K562 (cell line): ENCODE results near the gene CCDC85C. TPM values are rescaled to one million over a fixed set of nuclear protein-coding genes. Genes with fewer than 3 reads are reported as not detected.

ENCODE experiments used
- FOXK1 ChIP-seq: sonication (generic); formaldehyde crosslinking; IDR thresholded peaks from 2 replicates; pipeline ENCODE4 v1.8.0; 2022; ENCODE audit warnings: missing genetic modification reagents, mild to moderate bottlenecking, borderline replicate concordance
- ILF3 ChIP-seq: fragments of 450-650 bp; IDR thresholded peaks from 2 replicates; pipeline ENCODE4 v1.6.1; 2018; ENCODE audit warnings: antibody characterized with exemption, mild to moderate bottlenecking, moderate library complexity, borderline replicate concordance
- KAT2B ChIP-seq: IDR thresholded peaks from one replicate; pipeline ENCODE4 v1.6.1; 2012; ENCODE audit warnings: low read depth, mild to moderate bottlenecking, control low read depth, inconsistent platforms, low read length, moderate library complexity
- KLF6 ChIP-seq: fragments of 250-450 bp; sonication (Bioruptor Pico); IDR thresholded peaks from 2 replicates; pipeline ENCODE4 v1.4.0; 2020; ENCODE audit warnings: mild to moderate bottlenecking, moderate library complexity, borderline replicate concordance
- MEIS2 ChIP-seq: fragments of 450-650 bp; IDR thresholded peaks from 2 replicates; pipeline ENCODE4 v1.6.1; 2014; ENCODE audit warnings: mild to moderate bottlenecking; ENCODE audit not compliant: partially characterized antibody
- NCOA6 ChIP-seq: fragments of 450-650 bp; IDR thresholded peaks from 2 replicates; pipeline ENCODE4 v1.6.1; 2017; ENCODE audit warnings: mild to moderate bottlenecking
- NELFE ChIP-seq: IDR thresholded peaks from 2 replicates; pipeline ENCODE4 v1.6.1; 2011; ENCODE audit warnings: mild to moderate bottlenecking; ENCODE audit not compliant: insufficient read depth, insufficient read length
- RBM14 ChIP-seq: fragments of 200-400 bp; formaldehyde crosslinking; IDR thresholded peaks from 2 replicates; pipeline ENCODE4 v1.6.1; 2018; ENCODE audit warnings: low read depth, mild to moderate bottlenecking, low read length, moderate library complexity, borderline replicate concordance; ENCODE audit not compliant: insufficient read depth
- SIX5 ChIP-seq, 2 experiments: IDR thresholded peaks; 2 replicates each; pipeline ENCODE4 v1.6.1; 2011; ENCODE audit warnings: low read length in 2 of 2, borderline replicate concordance in 1 of 2, low read depth in 1 of 2, mild to moderate bottlenecking in 1 of 2, moderate library complexity in 1 of 2; ENCODE audit not compliant: insufficient read depth in 1 of 2
- SRF ChIP-seq, 2 experiments: fragments of 250-450, 450-650 bp in 1 of 2; sonication (Bioruptor Pico) in 1 of 2; sonication (generic) in 1 of 2; formaldehyde crosslinking; IDR thresholded peaks; 2 replicates each; pipeline versions ENCODE4 v1.5.0 to v1.5.1; 2020 to 2022; ENCODE audit warnings: mild to moderate bottlenecking in 1 of 2, missing genetic modification reagents in 1 of 2
- SRSF9 ChIP-seq: fragments of 200-400 bp; formaldehyde crosslinking; IDR thresholded peaks from 2 replicates; pipeline ENCODE4 v1.6.1; 2017; ENCODE audit warnings: low read depth, low read length, borderline replicate concordance
- ZNF324 ChIP-seq: fragments of 250-450 bp; sonication (Bioruptor Pico); IDR thresholded peaks from 2 replicates; pipeline ENCODE4 v1.4.0; 2020; ENCODE audit warnings: mild to moderate bottlenecking
- ZNF586 ChIP-seq: fragments of 450-650 bp; formaldehyde crosslinking; conservative IDR thresholded peaks from 2 replicates; pipeline ENCODE4 v1.4.0; 2020; ENCODE audit warnings: mild to moderate bottlenecking, moderate library complexity
- ZNF764 ChIP-seq: fragments of 250-450 bp; sonication (Bioruptor Pico); IDR thresholded peaks from 2 replicates; pipeline ENCODE4 v1.4.0; 2020; ENCODE audit warnings: low read depth, mild to moderate bottlenecking, moderate library complexity
- polyA plus RNA-seq, 8 experiments: library from polyadenylated mRNA; depleted of rRNA in 4 of 8; stranded (reverse) in 5 of 8; unstranded in 3 of 8; fragments of >200 nt; fragmentation: Nextera tagmentation in 2 of 8; fragmentation: Illumina TruSeq in 1 of 8; extraction: Ambion mirVana in 2 of 8; extraction: Trizol in 1 of 8; gene quantifications; 2 replicates each; pipeline versions ENCODE4 v1.2.1 to v1.2.3, GENCODE V29; 2011 to 2014; ENCODE audit warnings: inconsistent platforms in 1 of 8, missing spikeins in 1 of 8
- total RNA-seq, 7 experiments: library from RNA; depleted of rRNA in 6 of 7; stranded (reverse); fragments of >200 nt in 6 of 7; fragmentation: Illumina TruSeq in 2 of 7; extraction: Trizol in 2 of 7; gene quantifications; 2 replicates each; pipeline versions ENCODE4 v1.2.1 to v1.2.3, GENCODE V29; 2011 to 2021; ENCODE audit warnings: low replicate concordance in 1 of 7
- TF ChIP-seq, protein P1 (sequence below): sonication (generic); formaldehyde crosslinking; IDR thresholded peaks from 2 replicates; pipeline ENCODE4 v1.8.0; 2022; ENCODE audit warnings: mild to moderate bottlenecking, missing genetic modification reagents
- TF ChIP-seq, protein P2 (sequence below): fragments of 200-600 bp; sonication (generic); IDR thresholded peaks from one replicate; pipeline ENCODE4 v1.6.1; 2012; ENCODE audit warnings: mild to moderate bottlenecking, low read depth, low read length, inconsistent platforms

The CCDC85C gene
- total and polyA plus RNA-seq, 9 of the 15 experiments (the other 6 are each of a cell fraction or from before 2014, with no cell fraction given) = 0.18 to 22.0 (median 6.3) TPM

DNA sequence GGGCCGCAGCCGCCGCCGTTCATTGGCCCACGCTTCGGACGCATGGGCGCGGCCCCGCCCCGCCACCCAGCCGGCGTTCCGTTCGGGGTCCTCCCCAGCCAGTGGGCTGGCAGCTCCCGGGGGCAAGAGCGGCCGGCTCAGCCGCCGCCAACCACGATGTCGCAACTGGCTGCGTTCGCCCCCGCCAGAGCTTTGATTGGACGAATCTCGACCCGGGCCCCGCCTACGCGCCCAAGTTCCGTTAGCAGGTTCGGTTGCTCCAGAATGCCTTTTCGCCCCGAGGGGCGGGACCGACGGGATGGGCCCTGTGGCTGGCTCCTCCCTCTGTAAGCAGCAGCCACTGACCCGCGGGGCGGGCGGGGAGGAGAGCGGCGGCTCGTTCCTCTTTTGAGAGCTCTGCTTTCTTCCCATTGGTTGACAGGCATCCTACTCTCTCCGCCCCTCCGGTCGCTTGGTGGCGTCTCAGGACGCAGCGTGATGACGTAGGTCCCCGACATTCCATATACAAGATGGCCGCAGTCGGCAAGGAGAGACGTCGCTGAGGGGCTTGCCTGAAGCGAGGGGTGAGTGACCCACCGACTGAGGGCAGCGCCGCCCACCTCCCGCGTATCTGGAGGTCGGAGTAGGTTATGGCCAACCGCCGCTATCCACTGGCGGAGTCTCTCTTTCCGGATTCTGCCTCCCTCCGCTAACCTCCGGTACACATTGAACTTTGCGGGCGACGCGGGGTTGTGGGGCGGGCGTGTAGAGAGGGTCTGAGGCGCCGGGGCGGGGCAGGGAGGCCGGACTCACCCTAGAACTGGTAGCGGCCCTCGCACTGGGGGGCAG, 122.9 kb downstream of the CCDC85C start, which contains the start of gene CCNK (continued):
- no peak for TF ChIP-seq FOXK1 (CRISPR knock-in tag)
- no peak for TF ChIP-seq KLF6 (CRISPR knock-in tag)
- TF ChIP-seq SRSF9 = no peak
- TF ChIP-seq RBM14 = no peak
- TF ChIP-seq, protein P1, sequence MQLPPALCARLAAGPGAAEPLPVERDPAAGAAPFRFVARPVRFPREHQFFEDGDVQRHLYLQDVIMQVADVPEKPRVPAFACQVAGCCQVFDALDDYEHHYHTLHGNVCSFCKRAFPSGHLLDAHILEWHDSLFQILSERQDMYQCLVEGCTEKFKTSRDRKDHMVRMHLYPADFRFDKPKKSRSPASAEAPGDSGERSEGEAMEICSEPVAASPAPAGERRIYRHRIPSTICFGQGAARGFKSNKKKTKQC (CRISPR knock-in tag) = no peak
- no peak for TF ChIP-seq ILF3
- no peak for TF ChIP-seq NELFE
- TF ChIP-seq ZNF324 = no peak
- peak in 1 of 2 experiments; percentile 65; a peak in 1 of 4 replicates for TF ChIP-seq SRF (CRISPR knock-in tag; IDR thresholded peaks at IDR 0.05)
- no peak for TF ChIP-seq KAT2B
- TF ChIP-seq NCOA6 = no peak
- TF ChIP-seq ZNF586 (CRISPR knock-in tag) = no peak
- TF ChIP-seq, protein P2, sequence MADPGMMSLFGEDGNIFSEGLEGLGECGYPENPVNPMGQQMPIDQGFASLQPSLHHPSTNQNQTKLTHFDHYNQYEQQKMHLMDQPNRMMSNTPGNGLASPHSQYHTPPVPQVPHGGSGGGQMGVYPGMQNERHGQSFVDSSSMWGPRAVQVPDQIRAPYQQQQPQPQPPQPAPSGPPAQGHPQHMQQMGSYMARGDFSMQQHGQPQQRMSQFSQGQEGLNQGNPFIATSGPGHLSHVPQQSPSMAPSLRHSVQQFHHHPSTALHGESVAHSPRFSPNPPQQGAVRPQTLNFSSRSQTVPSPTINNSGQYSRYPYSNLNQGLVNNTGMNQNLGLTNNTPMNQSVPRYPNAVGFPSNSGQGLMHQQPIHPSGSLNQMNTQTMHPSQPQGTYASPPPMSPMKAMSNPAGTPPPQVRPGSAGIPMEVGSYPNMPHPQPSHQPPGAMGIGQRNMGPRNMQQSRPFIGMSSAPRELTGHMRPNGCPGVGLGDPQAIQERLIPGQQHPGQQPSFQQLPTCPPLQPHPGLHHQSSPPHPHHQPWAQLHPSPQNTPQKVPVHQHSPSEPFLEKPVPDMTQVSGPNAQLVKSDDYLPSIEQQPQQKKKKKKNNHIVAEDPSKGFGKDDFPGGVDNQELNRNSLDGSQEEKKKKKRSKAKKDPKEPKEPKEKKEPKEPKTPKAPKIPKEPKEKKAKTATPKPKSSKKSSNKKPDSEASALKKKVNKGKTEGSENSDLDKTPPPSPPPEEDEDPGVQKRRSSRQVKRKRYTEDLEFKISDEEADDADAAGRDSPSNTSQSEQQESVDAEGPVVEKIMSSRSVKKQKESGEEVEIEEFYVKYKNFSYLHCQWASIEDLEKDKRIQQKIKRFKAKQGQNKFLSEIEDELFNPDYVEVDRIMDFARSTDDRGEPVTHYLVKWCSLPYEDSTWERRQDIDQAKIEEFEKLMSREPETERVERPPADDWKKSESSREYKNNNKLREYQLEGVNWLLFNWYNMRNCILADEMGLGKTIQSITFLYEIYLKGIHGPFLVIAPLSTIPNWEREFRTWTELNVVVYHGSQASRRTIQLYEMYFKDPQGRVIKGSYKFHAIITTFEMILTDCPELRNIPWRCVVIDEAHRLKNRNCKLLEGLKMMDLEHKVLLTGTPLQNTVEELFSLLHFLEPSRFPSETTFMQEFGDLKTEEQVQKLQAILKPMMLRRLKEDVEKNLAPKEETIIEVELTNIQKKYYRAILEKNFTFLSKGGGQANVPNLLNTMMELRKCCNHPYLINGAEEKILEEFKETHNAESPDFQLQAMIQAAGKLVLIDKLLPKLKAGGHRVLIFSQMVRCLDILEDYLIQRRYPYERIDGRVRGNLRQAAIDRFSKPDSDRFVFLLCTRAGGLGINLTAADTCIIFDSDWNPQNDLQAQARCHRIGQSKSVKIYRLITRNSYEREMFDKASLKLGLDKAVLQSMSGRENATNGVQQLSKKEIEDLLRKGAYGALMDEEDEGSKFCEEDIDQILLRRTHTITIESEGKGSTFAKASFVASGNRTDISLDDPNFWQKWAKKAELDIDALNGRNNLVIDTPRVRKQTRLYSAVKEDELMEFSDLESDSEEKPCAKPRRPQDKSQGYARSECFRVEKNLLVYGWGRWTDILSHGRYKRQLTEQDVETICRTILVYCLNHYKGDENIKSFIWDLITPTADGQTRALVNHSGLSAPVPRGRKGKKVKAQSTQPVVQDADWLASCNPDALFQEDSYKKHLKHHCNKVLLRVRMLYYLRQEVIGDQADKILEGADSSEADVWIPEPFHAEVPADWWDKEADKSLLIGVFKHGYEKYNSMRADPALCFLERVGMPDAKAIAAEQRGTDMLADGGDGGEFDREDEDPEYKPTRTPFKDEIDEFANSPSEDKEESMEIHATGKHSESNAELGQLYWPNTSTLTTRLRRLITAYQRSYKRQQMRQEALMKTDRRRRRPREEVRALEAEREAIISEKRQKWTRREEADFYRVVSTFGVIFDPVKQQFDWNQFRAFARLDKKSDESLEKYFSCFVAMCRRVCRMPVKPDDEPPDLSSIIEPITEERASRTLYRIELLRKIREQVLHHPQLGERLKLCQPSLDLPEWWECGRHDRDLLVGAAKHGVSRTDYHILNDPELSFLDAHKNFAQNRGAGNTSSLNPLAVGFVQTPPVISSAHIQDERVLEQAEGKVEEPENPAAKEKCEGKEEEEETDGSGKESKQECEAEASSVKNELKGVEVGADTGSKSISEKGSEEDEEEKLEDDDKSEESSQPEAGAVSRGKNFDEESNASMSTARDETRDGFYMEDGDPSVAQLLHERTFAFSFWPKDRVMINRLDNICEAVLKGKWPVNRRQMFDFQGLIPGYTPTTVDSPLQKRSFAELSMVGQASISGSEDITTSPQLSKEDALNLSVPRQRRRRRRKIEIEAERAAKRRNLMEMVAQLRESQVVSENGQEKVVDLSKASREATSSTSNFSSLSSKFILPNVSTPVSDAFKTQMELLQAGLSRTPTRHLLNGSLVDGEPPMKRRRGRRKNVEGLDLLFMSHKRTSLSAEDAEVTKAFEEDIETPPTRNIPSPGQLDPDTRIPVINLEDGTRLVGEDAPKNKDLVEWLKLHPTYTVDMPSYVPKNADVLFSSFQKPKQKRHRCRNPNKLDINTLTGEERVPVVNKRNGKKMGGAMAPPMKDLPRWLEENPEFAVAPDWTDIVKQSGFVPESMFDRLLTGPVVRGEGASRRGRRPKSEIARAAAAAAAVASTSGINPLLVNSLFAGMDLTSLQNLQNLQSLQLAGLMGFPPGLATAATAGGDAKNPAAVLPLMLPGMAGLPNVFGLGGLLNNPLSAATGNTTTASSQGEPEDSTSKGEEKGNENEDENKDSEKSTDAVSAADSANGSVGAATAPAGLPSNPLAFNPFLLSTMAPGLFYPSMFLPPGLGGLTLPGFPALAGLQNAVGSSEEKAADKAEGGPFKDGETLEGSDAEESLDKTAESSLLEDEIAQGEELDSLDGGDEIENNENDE = no peak
- no peak for TF ChIP-seq MEIS2
- TF ChIP-seq ZNF764 = no peak
- no peak for TF ChIP-seq SIX5 (IDR thresholded peaks at IDR 0.05; ENCODE audit: borderline replicate concordance in 1 of 2, insufficient read depth in 1 of 2, low read depth in 1 of 2, low read length in 2 of 2)
